HG03280 (cell line): Measurements from ENCODE around the gene LRATD1.
"Not testable (repeated sequence)": the region's sequence is repeated elsewhere in the genome, so short reads cannot be mapped to it uniquely, and the experiment has no call there.

Experiments used
- ATAC-seq: cut with Tn5 transposase; IDR thresholded peaks from one replicate; pipeline ENCODE4 v1.9.1; 2021; ENCODE audit warnings: mild to moderate bottlenecking, moderate library complexity; ENCODE audit not compliant: unreplicated experiment

Gene LRATD1

GRCh38 chr2:14632133-14632936 is at the start of gene LRATD1:
TSS of gene LRATD1 (plus strand) at chr2:14632717. CDS start at chr2:14633980, 1,263 bp downstream.
- ATAC-seq: no peak

GRCh38 chr2:14583059-14583458 is 49.5 kb upstream of the LRATD1 start:
- no peak for ATAC-seq

- ATAC-seq: no peak
These were observed 48.7 kb upstream of the LRATD1 start for GRCh38 chr2:14583802-14584201.

GRCh38 chr2:14587119-14587518 is 45.4 kb upstream of the LRATD1 start:
- ATAC-seq: no peak

- no peak for ATAC-seq
These were observed 31.3 kb upstream of the LRATD1 start for GRCh38 chr2:14601156-14601770.

GRCh38 chr2:14602309-14602708 is 30.2 kb upstream of the LRATD1 start:
- no peak for ATAC-seq

- ATAC-seq: no peak
These were observed 28.8 kb upstream of the LRATD1 start for GRCh38 chr2:14603676-14604075.

- no peak for ATAC-seq
These were observed 24.3 kb upstream of the LRATD1 start for GRCh38 chr2:14608245-14608644.

GRCh38 chr2:14614017-14614416 is 18.5 kb upstream of the LRATD1 start:
- ATAC-seq: no peak

GRCh38 chr2:14615121-14615520 is 17.4 kb upstream of the LRATD1 start:
- no peak for ATAC-seq

- ATAC-seq: no peak
These were observed 16.8 kb upstream of the LRATD1 start for GRCh38 chr2:14615760-14616159.

- ATAC-seq: no peak
These were observed 16.2 kb upstream of the LRATD1 start for GRCh38 chr2:14616342-14616741.

GRCh38 chr2:14616950-14617349 is 15.6 kb upstream of the LRATD1 start:
- ATAC-seq: no peak

- no peak for ATAC-seq
These were observed 13.1 kb upstream of the LRATD1 start for GRCh38 chr2:14619441-14619840.

- no peak for ATAC-seq
These were observed 11.4 kb upstream of the LRATD1 start for GRCh38 chr2:14621114-14621513.

- ATAC-seq: no peak
These were observed 10.5 kb upstream of the LRATD1 start for GRCh38 chr2:14621906-14622549.

- ATAC-seq: not testable (repeated sequence)
These were observed 10.0 kb upstream of the LRATD1 start for GRCh38 chr2:14622550-14622939.

GRCh38 chr2:14623237-14623636 is 9.3 kb upstream of the LRATD1 start:
- no peak for ATAC-seq

GRCh38 chr2:14626873-14627272 is 5.6 kb upstream of the LRATD1 start:
- ATAC-seq: no peak

GRCh38 chr2:14628901-14629300 is 3.6 kb upstream of the LRATD1 start:
- no peak for ATAC-seq

- no peak for ATAC-seq
These were observed 994 bp upstream of the LRATD1 start for GRCh38 chr2:14631406-14632040.

- no peak for ATAC-seq
These were observed 544 bp downstream of the LRATD1 start for GRCh38 chr2:14633061-14633460.
